Keratinocyte (primary cell): Measurements from ENCODE around the gene HRAS. TPM values are rescaled to one million over a fixed set of nuclear protein-coding genes. Genes with fewer than 3 reads are reported as not detected.

ENCODE experiments used
- DNase-seq: peaks from one replicate; pipeline ENCODE4 v3.0.0-alpha.2; 2011; ENCODE audit warnings: low read depth, missing footprints, low spot score
- FAIRE-seq: peaks from 2 replicates; lab custom pipeline; 2011; peaks lifted over from hg19 to GRCh38; lab: Jason Lieb, UNC
- H2AFZ ChIP-seq: 2 replicates; pipeline ENCODE4 v1.6.0; 2012; ENCODE audit warnings: low read length, control low read depth, inconsistent platforms; ENCODE audit not compliant: control insufficient read depth
- H3K27ac ChIP-seq: 2 replicates; pipeline ENCODE4 v1.5.1; 2011; ENCODE audit warnings: low read length; ENCODE audit not compliant: control insufficient read depth, insufficient read depth
- H3K27me3 ChIP-seq: 3 replicates; pipeline ENCODE4 v1.6.0; 2011; ENCODE audit warnings: low read length; ENCODE audit not compliant: control insufficient read depth, insufficient read depth; ENCODE audit errors: extremely low read depth
- H3K36me3 ChIP-seq, 2 experiments: 2 replicates in 1 of 2; 3 replicates in 1 of 2; pipeline ENCODE4 v1.5.1; 2011; ENCODE audit warnings: low read length in 2 of 2, mild to moderate bottlenecking in 1 of 2; ENCODE audit not compliant: control insufficient read depth in 2 of 2, insufficient read depth in 2 of 2; ENCODE audit errors: extremely low read depth in 1 of 2
- H3K4me1 ChIP-seq: 3 replicates; pipeline ENCODE4 v1.5.1; 2011; ENCODE audit warnings: low read length; ENCODE audit not compliant: control insufficient read depth, insufficient read depth; ENCODE audit errors: extremely low read depth
- H3K4me2 ChIP-seq: 3 replicates; pipeline ENCODE4 v1.6.0; 2011; ENCODE audit warnings: low read depth, low read length; ENCODE audit not compliant: control insufficient read depth, insufficient read depth; ENCODE audit errors: extremely low read depth
- H3K4me3 ChIP-seq, 3 experiments: fragments of 200-600 bp in 1 of 3; sonication (generic) in 1 of 3; 2 replicates in 2 of 3; 3 replicates in 1 of 3; pipeline ENCODE4 v1.5.1; 2011 to 2016; ENCODE audit warnings: low read length in 3 of 3, mild to moderate bottlenecking in 3 of 3, control low read depth in 2 of 3, inconsistent platforms in 1 of 3, low read depth in 1 of 3, mixed read lengths in 1 of 3, mixed run types in 1 of 3, moderate library complexity in 1 of 3; ENCODE audit not compliant: control insufficient read depth in 2 of 3, insufficient read depth in 2 of 3; ENCODE audit errors: extremely low read depth in 1 of 3
- H3K79me2 ChIP-seq: 2 replicates; pipeline ENCODE4 v1.6.0; 2012; ENCODE audit warnings: low read length; ENCODE audit not compliant: control insufficient read depth, insufficient read depth
- H3K9ac ChIP-seq: 3 replicates; pipeline ENCODE4 v1.6.0; 2011; ENCODE audit warnings: low read length; ENCODE audit not compliant: control insufficient read depth, insufficient read depth; ENCODE audit errors: extremely low read depth
- H3K9me1 ChIP-seq: 3 replicates; pipeline ENCODE4 v1.6.0; 2011; ENCODE audit warnings: low read length; ENCODE audit not compliant: control insufficient read depth, insufficient read depth; ENCODE audit errors: extremely low read depth
- H3K9me3 ChIP-seq: 2 replicates; pipeline ENCODE4 v1.5.1; 2012; ENCODE audit warnings: low read depth, low read length; ENCODE audit not compliant: control insufficient read depth
- H4K20me1 ChIP-seq: 3 replicates; pipeline ENCODE4 v1.6.0; 2011; ENCODE audit warnings: low read length; ENCODE audit not compliant: control insufficient read depth, insufficient read depth; ENCODE audit errors: extremely low read depth
- CTCF ChIP-seq, 3 experiments: IDR thresholded peaks in 1 of 3; conservative IDR thresholded peaks in 1 of 3; optimal IDR thresholded peaks in 1 of 3; 2 replicates in 2 of 3; 3 replicates in 1 of 3; pipeline versions ENCODE3 to v1.5.1; 2011; ENCODE audit warnings: low read length in 3 of 3, mild to moderate bottlenecking in 3 of 3, moderate library complexity in 2 of 3, control low read depth in 1 of 3, inconsistent platforms in 1 of 3; ENCODE audit not compliant: insufficient read depth in 2 of 3; ENCODE audit errors: extremely low read depth in 1 of 3
- EZH2 ChIP-seq: IDR thresholded peaks from one replicate; pipeline ENCODE4 v1.6.1; 2012; ENCODE audit warnings: inconsistent platforms, mild to moderate bottlenecking, low read length, moderate library complexity
- dilution Hi-C: fragments of 300-500 bp; cut with MboI; formaldehyde crosslinking; loops from one replicate; pipeline ENCODE4 v1.7.0; 2020; ENCODE audit warnings: low sequenced_read_pairs; ENCODE audit not compliant: extremely low pct_ligation_motif_present
- polyA plus RNA-seq, 5 experiments: library from polyadenylated mRNA; depleted of rRNA in 3 of 5; stranded (reverse) in 3 of 5; stranded (forward) in 1 of 5; unstranded in 1 of 5; fragments of >200 nt; gene quantifications; 1 replicate in 1 of 5; 2 replicates in 3 of 5; 3 replicates in 1 of 5; pipeline versions ENCODE4 v1.2.1 to v1.2.3, GENCODE V29; 2011 to 2012; ENCODE audit warnings: missing spikeins in 2 of 5, low read depth in 1 of 5, low replicate concordance in 1 of 5

Gene HRAS
- polyA plus RNA-seq, 1 donor (not counting 4 experiments of a cell fraction or from before 2014, with no cell fraction given), result 112 TPM

- DNase-seq (no peak), FAIRE-seq (no peak)
- Histone ChIP-seq H3K9me1 (no peaks in the 10 kb centered on the region), H3K4me3 (no peak overlapping the region), H3K27ac (no peak overlapping the region), H3K9ac (no peak overlapping the region), H3K4me2 (no peak overlapping the region), H3K79me2 (peaks cover 16% of the 10 kb centered on the region), H3K4me1 (peaks cover 15% of the 10 kb centered on the region), H4K20me1 (no peaks in the 10 kb centered on the region), H3K27me3 (peaks cover 24% of the 10 kb centered on the region), H2AFZ (no peak overlapping the region), H3K36me3 (peaks cover 4 to 16% of the 10 kb centered on the region in 2 experiments), H3K9me3 (no peaks in the 10 kb centered on the region)
- dilution Hi-C loops, result no loop called here
- no peak for TF ChIP-seq EZH2
- no peak for TF ChIP-seq CTCF (optimal IDR thresholded peaks at IDR 0.05 in 1 of 3, IDR thresholded peaks at IDR 0.05 in 1 of 3, conservative IDR thresholded peaks at IDR 0.05 in 1 of 3; ENCODE audit: extremely low read depth in 1 of 3, insufficient read depth in 2 of 3, low read length in 3 of 3)
Observed at GRCh38 chr11:559020-559620, 23.7 kb upstream of the HRAS start.

- no peak for FAIRE-seq
- no peaks in the 10 kb centered on the region for H3K9me3 ChIP-seq
- peaks cover 28% of the 10 kb centered on the region for H3K27me3 ChIP-seq
- no peak overlapping the region for H3K4me2 ChIP-seq
- no peak overlapping the region for H3K9ac ChIP-seq
- H2AFZ ChIP-seq, result no peak overlapping the region
- dilution Hi-C loops, result no loop called here
- H4K20me1 ChIP-seq, result no peaks in the 10 kb centered on the region
- H3K27ac ChIP-seq, result no peak overlapping the region
- no peak for TF ChIP-seq CTCF (optimal IDR thresholded peaks at IDR 0.05 in 1 of 3, IDR thresholded peaks at IDR 0.05 in 1 of 3, conservative IDR thresholded peaks at IDR 0.05 in 1 of 3; ENCODE audit: extremely low read depth in 1 of 3, insufficient read depth in 2 of 3, low read length in 3 of 3)
- TF ChIP-seq EZH2, result no peak
- H3K36me3 ChIP-seq, result peaks cover 4 to 12% of the 10 kb centered on the region in 2 experiments
- H3K4me3 ChIP-seq, result no peak overlapping the region
- no peak for DNase-seq
- peaks cover 15% of the 10 kb centered on the region for H3K4me1 ChIP-seq
- no peaks in the 10 kb centered on the region for H3K9me1 ChIP-seq
- H3K79me2 ChIP-seq, result peaks cover 16% of the 10 kb centered on the region
Observed at GRCh38 chr11:558503-558902, 23.1 kb upstream of the HRAS start.
